Fibroblast of mammary gland (primary cell): Measurements from ENCODE around the gene SWAP70.

Experiments
- DNase-seq: peaks from one replicate; pipeline ENCODE4 v3.0.0-alpha.2; 2010; ENCODE audit warnings: low read depth
- H3K4me3 ChIP-seq: 2 replicates; pipeline ENCODE4 v1.5.1; 2011; ENCODE audit warnings: low read depth, mild to moderate bottlenecking, low read length, moderate library complexity; ENCODE audit not compliant: control insufficient read depth
- CTCF ChIP-seq: conservative IDR thresholded peaks from 2 replicates; pipeline ENCODE4 v1.5.1; 2011; ENCODE audit warnings: low read depth, low read length, inconsistent platforms; ENCODE audit not compliant: control insufficient read depth, insufficient read depth

SWAP70 gene

GRCh38 chr11:9660886-9661285 lies 3.0 kb upstream of the SWAP70 start:
- H3K4me3 ChIP-seq: no peak overlapping the region
- TF ChIP-seq CTCF: no peak
- DNase-seq: peak; percentile 72

GRCh38 chr11:9662273-9662672 lies 1.6 kb upstream of the SWAP70 start:
- H3K4me3 ChIP-seq: no peak overlapping the region
- peak; percentile 5 for DNase-seq
- TF ChIP-seq CTCF: no peak

- DNase-seq: peak; percentile 52
- no peak for TF ChIP-seq CTCF
- H3K4me3 ChIP-seq: peak overlapping the region; percentile 92
These were observed 647 bp downstream of the SWAP70 start for GRCh38 chr11:9664276-9665171.

GRCh38 chr11:9665749-9666148 lies 1.9 kb downstream of the SWAP70 start:
- no peak for DNase-seq
- no peak for TF ChIP-seq CTCF
- H3K4me3 ChIP-seq: peak overlapping the region; percentile 92

- no peak for DNase-seq
- no peak for TF ChIP-seq CTCF
- no peak overlapping the region for H3K4me3 ChIP-seq
These were observed 6.1 kb downstream of the SWAP70 start for GRCh38 chr11:9669954-9670353.

GRCh38 chr11:9672288-9672916 lies 8.5 kb downstream of the SWAP70 start:
- H3K4me3 ChIP-seq: no peak overlapping the region
- DNase-seq: no peak
- TF ChIP-seq CTCF: no peak
